GM19397 (cell line): ENCODE measurements around the gene DTNB.

ENCODE experiments used
- ATAC-seq: cut with Tn5 transposase; IDR thresholded peaks from one replicate; pipeline ENCODE4 v1.9.1; 2021; ENCODE audit warnings: mild to moderate bottlenecking, moderate library complexity; ENCODE audit not compliant: unreplicated experiment

Gene DTNB

DNA sequence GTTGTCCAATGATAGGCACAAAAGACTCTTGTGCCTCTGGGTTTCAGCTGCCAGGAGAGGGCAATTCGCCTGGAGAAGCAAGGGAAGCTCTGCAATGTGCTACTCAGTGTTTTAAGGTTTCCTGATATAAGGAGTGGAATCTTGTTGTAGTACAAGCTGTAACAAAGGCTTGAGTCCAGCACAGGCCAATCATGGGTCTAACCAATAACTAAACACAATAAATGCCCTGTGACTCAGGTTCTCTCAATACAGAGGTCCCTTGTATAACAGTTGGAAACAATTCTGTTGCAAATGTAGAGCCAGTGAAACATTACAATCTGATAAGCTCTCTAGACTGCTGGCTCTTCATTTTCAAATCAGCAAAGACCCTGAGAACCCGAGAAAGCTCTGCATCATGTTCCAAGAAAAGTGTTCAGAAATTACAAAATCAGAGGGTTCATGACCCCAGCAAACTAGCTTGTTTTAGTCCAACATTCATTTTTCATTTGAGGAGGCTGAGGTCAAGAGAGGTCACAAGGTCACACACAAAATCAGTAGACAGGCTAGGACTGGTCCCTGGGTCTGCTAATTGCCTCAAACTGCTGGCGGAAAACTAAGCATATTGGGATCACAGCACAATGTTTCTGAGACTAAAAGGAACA is 272.7 kb downstream of the DTNB start:
- no peak for ATAC-seq

DNA sequence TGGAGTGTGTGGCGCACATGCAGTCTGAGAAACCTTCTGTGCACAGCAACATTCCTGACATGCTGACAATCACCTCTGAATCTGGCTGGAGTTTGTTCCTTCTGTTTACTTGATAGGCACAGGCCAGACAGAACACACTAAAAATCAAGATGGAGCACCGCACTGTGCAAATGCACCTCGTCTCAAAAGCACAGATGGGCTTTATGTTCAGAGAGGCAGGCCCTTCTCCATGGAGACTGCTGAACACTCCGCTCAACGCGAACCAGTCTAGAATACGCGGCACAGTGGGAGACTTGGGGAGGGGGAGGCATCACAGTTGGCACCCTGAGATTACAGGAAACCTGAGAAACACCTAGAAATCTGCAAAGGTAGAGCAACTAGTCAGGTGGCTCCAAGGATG is 273.2 kb downstream of the DTNB start:
- no peak for ATAC-seq

- no peak for ATAC-seq
Observed at GRCh38 chr2:25398534-25398933, 274.8 kb downstream of the DTNB start.

GRCh38 chr2:25397777-25398176 is 275.6 kb downstream of the DTNB start:
- ATAC-seq: no peak

- no peak for ATAC-seq
Observed at GRCh38 chr2:25389161-25389560, 284.2 kb downstream of the DTNB start.

DNA sequence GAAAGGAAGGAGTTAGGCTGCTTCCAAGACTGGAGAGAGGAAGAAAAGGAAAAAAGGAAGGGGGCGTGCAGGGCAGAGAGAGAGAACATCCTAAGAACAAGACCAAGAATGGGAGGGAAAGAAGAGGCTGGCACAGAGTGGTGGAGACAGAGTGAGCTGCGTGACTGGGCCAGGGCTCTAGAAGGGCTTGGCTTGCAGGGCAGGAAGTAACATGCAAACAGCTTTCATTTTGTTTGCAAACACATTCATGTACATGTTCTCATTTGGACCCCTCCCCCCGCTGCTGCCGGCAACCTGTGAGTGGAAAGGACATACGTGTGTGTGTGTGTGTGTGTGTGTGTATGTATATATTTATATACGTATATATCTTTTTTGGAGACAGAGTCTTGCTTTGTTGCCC is 284.9 kb downstream of the DTNB start:
- ATAC-seq: no peak

- no peak for ATAC-seq
Observed at GRCh38 chr2:25387876-25388449, 285.4 kb downstream of the DTNB start.

DNA sequence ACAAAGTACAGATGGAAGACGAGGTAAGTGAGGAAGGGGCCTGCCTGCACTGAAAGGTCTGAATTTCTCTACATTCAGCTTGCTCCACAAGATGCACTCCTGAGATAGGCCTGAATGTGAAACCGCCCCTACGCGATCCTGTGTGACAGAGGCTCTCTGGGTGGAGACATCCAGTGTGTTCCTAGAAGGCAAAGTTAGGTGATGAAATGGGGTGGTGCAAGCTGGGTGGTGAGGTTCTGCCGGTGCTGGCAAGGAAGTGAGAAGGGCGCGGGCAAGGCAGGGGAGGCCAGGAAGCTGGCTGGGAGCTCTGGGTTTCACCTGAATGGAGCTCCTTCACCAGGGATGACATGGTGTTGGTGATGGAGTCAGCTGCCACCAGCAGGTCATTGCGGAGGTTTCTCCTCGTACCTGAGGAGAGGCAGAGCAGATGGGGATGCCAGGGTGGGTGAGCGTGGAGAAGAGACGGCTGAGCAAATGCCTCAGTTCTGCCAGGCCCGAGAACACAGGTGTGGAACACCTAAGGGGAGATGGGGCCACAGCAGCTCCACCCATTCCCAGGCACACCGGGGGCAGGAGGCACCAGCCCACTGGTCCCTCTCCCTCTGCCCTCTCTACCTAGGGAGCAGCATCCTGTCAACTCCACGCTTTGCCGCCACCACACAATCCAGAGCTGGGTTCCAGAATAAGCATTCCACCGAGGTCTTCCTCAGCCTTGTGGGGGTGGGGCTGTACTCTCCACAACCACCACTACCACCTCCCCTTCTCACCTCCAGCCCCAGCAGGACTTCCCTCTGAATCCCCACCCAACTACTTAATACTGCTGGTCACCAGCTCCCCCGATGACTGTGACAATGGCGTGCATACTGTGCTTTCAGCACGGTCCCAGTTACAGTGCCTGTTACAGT is 286.2 kb downstream of the DTNB start:
- ATAC-seq: no peak

GRCh38 chr2:25385910-25386309 is 287.5 kb downstream of the DTNB start:
- no peak for ATAC-seq

DNA sequence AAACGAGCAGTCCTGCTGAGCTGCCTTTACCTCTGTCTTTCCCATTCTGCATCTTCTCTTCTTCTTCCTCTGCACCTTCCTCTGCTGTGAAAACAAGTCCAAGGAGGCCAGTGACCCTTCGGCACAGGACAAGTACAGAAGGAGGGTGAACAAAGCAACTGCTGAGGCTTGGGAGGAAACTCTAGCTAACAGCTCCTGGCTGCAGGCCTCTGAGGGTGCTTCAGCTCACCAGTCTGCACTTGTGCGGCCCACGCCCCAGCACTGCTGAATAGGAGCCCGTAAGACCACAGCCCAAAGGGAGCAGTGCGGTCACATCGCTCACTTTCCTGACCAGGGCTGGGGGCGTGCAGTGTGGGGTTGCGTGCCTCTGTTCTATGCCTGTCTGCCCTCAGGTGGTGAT is 289.6 kb downstream of the DTNB start:
- ATAC-seq: no peak

- no peak for ATAC-seq
Observed at GRCh38 chr2:25381502-25381901, 291.9 kb downstream of the DTNB start.

DNA sequence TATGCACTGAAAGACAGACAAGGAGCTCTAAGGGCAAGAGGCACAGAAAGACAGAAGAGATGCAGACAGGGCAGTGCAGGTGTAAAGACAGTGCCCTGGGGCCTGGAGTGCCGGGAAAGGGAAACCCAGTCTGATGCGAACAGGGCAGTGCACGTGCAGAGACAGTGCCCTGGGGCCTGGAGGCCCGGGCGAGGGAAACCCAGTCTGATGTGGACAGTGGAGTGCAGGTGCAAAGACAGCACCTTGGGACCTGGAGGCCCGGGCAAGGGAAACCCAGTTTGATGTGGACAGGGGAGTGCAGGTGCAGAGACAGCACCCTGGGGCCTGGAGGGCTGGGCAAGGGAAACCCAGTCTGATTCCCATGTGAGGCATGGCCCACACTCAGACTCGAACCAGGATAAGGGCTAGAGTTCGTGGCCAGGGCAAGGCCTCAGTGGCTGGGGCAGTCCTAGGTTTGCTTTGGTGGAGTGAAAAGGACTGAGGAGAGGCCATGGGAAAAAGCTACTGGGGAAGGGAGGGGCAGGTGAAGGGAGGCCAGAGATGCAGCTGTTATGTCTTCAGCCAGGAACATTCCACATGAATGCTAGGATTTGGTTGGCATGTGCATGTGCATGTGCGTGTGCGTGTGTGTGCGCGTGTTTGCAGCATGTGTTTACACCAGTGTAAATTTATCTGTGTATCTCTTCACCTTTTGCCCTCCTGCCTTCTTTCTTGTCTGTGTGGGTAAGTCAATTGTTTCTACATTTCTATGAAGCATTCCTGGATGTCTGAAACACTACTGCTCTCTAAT is 292.6 kb downstream of the DTNB start:
- ATAC-seq: no peak

DNA sequence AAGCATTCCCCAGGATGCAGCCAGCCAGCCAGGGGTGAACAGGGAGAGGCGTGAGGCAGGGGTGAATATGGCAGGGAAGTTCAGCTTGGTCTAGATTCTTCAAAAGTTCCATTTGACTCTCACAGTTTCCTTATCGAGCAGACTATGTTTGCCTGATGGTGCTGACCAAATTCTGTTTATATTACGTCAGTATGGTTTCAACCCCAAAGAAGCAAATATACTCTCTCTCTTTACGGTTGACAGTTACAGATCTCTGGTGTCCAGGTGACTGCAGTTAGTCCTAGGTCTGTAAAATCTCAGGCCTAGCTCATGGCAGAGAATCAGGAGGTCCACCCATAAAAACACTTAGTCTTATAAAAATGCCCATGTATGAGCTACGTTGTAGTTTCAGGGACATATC is 293.4 kb downstream of the DTNB start:
- no peak for ATAC-seq

DNA sequence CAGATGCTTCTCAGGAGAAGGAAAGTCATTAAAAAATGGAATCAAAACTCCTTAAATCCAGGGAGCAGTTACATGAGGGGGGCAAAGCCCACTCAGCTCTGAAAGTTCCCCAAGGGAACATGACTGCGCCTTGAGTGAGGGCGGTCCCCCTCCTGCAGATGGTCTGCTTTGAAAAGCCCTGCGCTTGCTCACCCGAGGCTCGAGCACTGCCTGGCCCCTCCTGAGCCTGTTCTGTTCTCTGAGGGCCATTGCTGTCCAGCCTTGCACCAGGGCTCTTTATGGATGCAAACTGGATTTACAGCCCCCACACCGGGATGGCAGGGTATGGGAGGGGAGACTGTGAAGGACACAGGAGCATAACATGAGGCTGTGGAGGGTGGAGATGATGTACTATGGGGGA is 293.8 kb downstream of the DTNB start:
- ATAC-seq: no peak

DNA sequence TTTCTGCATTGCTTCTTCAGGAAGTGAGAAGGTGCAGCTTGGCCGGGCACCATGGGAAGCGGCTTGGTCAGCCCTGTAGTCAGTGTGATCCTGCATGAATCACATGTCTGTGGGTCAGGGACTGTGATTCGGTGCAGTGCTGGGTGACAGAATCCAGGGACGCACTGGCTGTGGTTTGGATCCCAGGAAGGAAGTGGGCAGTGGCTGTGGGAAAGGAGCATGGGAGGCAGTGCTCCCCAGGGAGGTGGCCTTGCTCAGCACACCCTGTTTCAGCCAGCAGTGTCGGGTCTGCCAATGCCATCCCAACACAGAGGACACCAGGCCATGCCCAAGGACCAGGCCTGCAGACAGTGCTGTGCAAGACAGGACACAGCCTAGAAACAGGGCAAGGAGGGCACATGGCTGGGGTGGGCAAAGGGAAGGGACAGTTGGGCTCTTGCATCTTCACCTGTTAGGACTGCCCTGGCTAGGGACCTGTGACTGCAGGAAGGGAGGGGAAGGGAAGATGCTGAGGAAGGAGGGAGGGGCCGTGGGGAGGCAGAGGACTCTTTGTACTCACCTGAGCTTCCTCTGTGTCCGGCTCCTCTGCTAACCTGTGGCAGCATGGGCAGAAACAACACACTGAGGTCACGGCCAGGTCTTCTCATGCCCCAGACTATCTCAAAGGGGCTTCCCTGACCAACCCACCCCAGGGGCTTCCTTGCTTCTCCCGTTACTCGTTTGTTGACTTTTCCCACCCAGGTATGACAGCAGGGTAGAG is 294.5 kb downstream of the DTNB start:
- ATAC-seq: no peak

DNA sequence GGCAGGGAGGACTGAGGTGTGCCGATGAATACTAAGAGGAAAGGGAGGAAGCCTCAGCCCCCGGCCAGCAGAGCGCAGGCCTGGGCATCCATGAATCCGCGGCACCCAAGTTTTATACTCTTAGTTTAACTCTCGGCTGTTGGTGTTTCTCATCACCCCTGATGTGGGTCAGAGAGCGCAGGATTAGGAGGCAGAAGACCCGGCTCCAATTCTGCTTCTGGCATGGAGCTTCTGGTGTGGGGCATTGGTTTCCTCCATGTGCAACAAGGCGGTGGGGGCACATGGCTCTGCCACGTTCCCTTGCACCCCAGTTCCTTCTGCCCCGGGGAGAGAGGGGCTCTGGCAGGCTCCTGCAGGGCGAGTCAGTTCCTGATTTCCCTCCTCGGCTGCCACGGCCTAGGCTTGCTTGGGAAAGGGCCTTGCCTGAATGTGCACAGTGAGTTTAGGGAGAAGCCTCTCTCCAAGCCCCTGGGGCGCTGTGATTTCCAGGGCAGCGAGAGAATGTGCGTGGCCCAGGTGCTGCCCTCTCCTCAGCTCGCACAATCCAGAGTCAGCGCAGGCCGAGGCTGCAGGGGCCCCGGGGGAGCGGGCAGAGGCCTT is 295.5 kb downstream of the DTNB start:
- no peak for ATAC-seq

DNA sequence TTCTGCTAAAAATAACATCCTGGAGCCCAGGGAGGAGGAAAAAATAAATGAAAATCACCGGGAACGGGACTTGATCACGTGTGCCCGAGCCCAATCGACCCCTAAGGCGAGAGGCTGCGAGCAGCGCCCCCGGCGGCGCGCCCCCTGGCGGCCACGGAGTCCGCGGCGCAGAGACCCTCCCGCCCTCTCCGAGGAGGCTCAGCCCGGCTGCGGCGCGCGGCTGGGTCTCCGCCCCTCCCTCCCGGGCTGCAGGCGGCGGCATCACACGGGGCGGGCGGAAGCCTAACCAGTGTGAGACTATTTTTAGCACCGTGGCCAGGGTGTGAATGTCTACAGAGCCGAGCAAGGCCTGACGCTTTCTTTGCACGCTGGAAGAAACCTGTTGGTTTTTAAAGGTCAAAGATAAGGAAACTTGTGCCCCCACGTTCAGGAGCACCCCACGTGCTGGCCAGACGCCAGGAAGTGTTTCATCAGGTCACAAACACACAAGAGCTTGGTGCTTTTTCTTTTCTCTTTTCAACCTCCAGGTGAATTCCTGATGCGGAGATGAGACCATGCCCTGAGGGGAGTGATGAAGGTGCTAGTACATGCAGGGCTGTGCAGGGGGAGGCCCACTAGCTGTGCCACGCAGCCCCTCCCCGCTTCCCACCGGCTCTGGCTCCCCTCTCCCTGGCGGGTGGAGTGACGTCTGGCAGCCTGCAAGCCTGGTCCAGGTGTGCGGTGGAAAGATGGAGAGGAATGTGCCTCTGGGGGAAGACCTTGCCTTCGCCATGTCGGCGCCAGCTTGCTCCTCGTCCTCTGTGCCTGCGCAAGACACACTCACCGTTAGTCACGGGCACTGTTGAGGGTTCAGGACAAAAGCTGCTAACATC is 296.4 kb downstream of the DTNB start:
- peak; percentile 88 for ATAC-seq

DNA sequence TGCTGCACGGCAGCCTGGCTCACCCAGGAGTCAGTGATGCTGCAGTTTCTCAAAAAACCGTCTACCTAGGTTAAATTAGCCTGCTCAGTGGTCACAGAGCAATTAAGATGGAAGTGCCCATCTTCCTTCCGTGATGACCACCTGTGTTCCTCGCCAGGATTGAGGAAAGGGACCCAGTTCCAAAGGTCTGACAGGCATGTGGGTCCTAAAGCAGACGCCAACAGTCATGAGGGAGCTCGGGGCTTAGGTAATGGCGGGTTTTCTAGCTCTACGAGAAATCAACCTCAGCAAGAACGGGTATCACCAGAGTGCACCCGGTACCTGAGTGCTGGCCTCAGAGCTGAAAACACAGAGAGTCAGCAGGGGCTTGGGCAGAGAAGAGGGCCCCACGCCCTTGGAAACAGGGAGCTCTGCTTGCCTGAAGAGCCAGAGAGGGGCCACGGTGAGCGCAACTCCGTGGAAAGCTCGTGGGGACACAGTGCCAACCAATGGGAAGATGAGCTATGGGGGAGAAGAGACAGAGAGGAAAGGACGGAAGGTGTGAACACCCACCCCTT is 297.3 kb downstream of the DTNB start:
- ATAC-seq: no peak
